Prostate gland (tissue), 2 donors: ENCODE measurements around the gene CFAP97D2. TPM values are rescaled to one million over a fixed set of nuclear protein-coding genes. Genes with fewer than 3 reads are reported as not detected.
"Not testable (repeated sequence)": the region's sequence is repeated elsewhere in the genome, so short reads cannot be mapped to it uniquely, and the experiment has no call there.

Experiments
- DNase-seq: peaks from one replicate; pipeline ENCODE4 v3.0.0-alpha.2; 2019; ENCODE audit warnings: low spot score
- H3K27ac ChIP-seq, 2 donors: fragments of 200-600 bp; sonication (generic); 2 replicates each; pipeline ENCODE4 v1.5.1; 2017 to 2019
- H3K27me3 ChIP-seq: fragments of 200-600 bp; sonication (generic); replicated peaks from 2 replicates; pipeline ENCODE4 v1.5.1; 2019; ENCODE audit not compliant: insufficient read depth
- H3K36me3 ChIP-seq, 2 donors: fragments of 200-600 bp; sonication (generic); 1 replicate in 1 of 2; 2 replicates in 1 of 2; pipeline versions ENCODE4 v1.5.1 to v1.8.1; 2017 to 2019
- H3K4me1 ChIP-seq: fragments of 200-600 bp; sonication (generic); replicated peaks from 2 replicates; pipeline ENCODE4 v1.5.1; 2019
- H3K4me3 ChIP-seq, 2 donors: fragments of 200-600 bp; sonication (generic); 2 replicates each; pipeline ENCODE4 v1.5.1; 2017 to 2019
- H3K9me3 ChIP-seq: fragments of 200-600 bp; sonication (generic); 2 replicates; pipeline ENCODE4 v1.5.1; 2017
- CTCF ChIP-seq, 4 experiments: fragments of 200-600 bp in 2 of 4; fragments of 450-650 bp in 2 of 4; sonication (generic) in 2 of 4; IDR thresholded peaks; 1 replicate in 3 of 4; 2 replicates in 1 of 4; pipeline ENCODE4 v1.5.1; 2016 to 2019; ENCODE audit warnings: antibody characterized with exemption in 4 of 4, mild to moderate bottlenecking in 2 of 4, moderate library complexity in 2 of 4
- POLR2A ChIP-seq: fragments of 450-650 bp; IDR thresholded peaks from one replicate; pipeline ENCODE4 v1.6.1; 2016; ENCODE audit warnings: antibody characterized with exemption, mild to moderate bottlenecking
- POLR2AphosphoS5 ChIP-seq: sonication (generic); formaldehyde crosslinking; IDR thresholded peaks from one replicate; pipeline ENCODE4 v1.6.1; 2017; ENCODE audit warnings: antibody characterized with exemption
- WGBS: methylation state at CpG from one replicate; pipeline ENCODE4 v1.1.5; 2018; 5-methylcytosine and 5-hydroxymethylcytosine counted together
- intact Hi-C: fragments of 100-400 bp; cut with DNase I; formaldehyde crosslinking; loops from one replicate; pipeline ENCODE4 v1.14.2; 2022
- total RNA-seq, 2 donors: library from RNA; depleted of rRNA; stranded (reverse); fragments of >200 nt; gene quantifications; one replicate each; pipeline ENCODE4 v1.1.0, GENCODE V29; 2016

The CFAP97D2 gene
- total RNA-seq, 2 donors from 2014 or later: 0.62 TPM; not detected in 1

GRCh38 chr13:114174529-114174961, 4.5 kb upstream of the CFAP97D2 start:
- intact Hi-C loops: no loop called here
- WGBS: 19% methylated on average over 3 of the region's 3 CpGs

GRCh38 chr13:114176359-114176902, 2.6 kb upstream of the CFAP97D2 start:
- H3K9me3 ChIP-seq, H3K4me3 ChIP-seq, H3K27ac ChIP-seq, H3K36me3 ChIP-seq, DNase-seq, H3K27me3 ChIP-seq, intact Hi-C loops, H3K4me1 ChIP-seq: not testable (repeated sequence)
- 88% methylated on average over 14 of the region's 14 CpGs for WGBS

More at GRCh38 chr13:114174529-114174961, 4.5 kb upstream of the CFAP97D2 start:
- Histone ChIP-seq H3K27me3 (no peaks in the 10 kb centered on the region), H3K27ac (no peak overlapping the region), H3K36me3 (no peaks in the 10 kb centered on the region), H3K4me3 (no peak overlapping the region), H3K4me1 (no peaks in the 10 kb centered on the region), H3K9me3 (no peaks in the 10 kb centered on the region)
- TF ChIP-seq CTCF (IDR thresholded peaks at IDR 0.05) (no peak), POLR2AphosphoS5 (no peak), POLR2A (no peak)
- DNase-seq: no peak

GRCh38 chr13:114177245-114178010, 1.6 kb upstream of the CFAP97D2 start:
- Histone ChIP-seq H3K9me3 (no peaks in the 10 kb centered on the region), H3K27ac (no peak overlapping the region), H3K27me3 (no peaks in the 10 kb centered on the region), H3K4me3 (no peak overlapping the region), H3K36me3 (no peaks in the 10 kb centered on the region), H3K4me1 (no peaks in the 10 kb centered on the region)
- no peak for DNase-seq
- WGBS: 58% methylated on average over 11 of the region's 12 CpGs
- no peak for TF ChIP-seq POLR2A
- intact Hi-C loops: no loop called here

GRCh38 chr13:114185182-114185971, 6.3 kb downstream of the CFAP97D2 start:
- H3K27me3 ChIP-seq: no peaks in the 10 kb centered on the region
- H3K4me3 ChIP-seq: no peak overlapping the region
- H3K27ac ChIP-seq: no peak overlapping the region
- no peak for TF ChIP-seq POLR2AphosphoS5
- no peak for TF ChIP-seq POLR2A
- TF ChIP-seq CTCF (IDR thresholded peaks at IDR 0.05): no peak
- no peaks in the 10 kb centered on the region for H3K4me1 ChIP-seq
- WGBS: 80% methylated on average over 11 of the region's 15 CpGs
- no peaks in the 10 kb centered on the region for H3K36me3 ChIP-seq
- no peaks in the 10 kb centered on the region for H3K9me3 ChIP-seq
- no peak for DNase-seq
- intact Hi-C loops: no loop called here

GRCh38 chr13:114194853-114195252, 15.8 kb downstream of the CFAP97D2 start:
- H3K4me1 ChIP-seq: no peaks in the 10 kb centered on the region
- peaks cover 3% of the 10 kb centered on the region for H3K27me3 ChIP-seq
- TF ChIP-seq POLR2AphosphoS5 (no peak), CTCF (IDR thresholded peaks at IDR 0.05) (no peak), POLR2A (no peak)
- no peak overlapping the region for H3K4me3 ChIP-seq
- H3K36me3 ChIP-seq: no peaks in the 10 kb centered on the region
- WGBS: 60% methylated on average over 5 of the region's 5 CpGs
- H3K27ac ChIP-seq: no peak overlapping the region
- intact Hi-C loops: no loop called here
- no peak for DNase-seq
- no peaks in the 10 kb centered on the region for H3K9me3 ChIP-seq
